ENCODE results near the gene THADA. TPM values are rescaled to one million over a fixed set of nuclear protein-coding genes. Genes with fewer than 3 reads are reported as not detected.

THADA gene
- total RNA-seq, 1 experiment from 2014 or later, result 35.7 TPM

- Histone ChIP-seq H3K27me3 (no peaks in the 10 kb centered on the region), H3K4me1 (peaks cover 57% of the 10 kb centered on the region), H3K27ac (no peak overlapping the region), H3K36me3 (no peaks in the 10 kb centered on the region), H3K9me3 (replicated peaks) (no peaks in the 10 kb centered on the region), H3K4me3 (no peak overlapping the region)
- DNase-seq, result no peak
Measured at GRCh38 chr2:43347746-43348145, 248.1 kb downstream of the THADA start.

GRCh38 chr2:43346602-43347567 lies 249.0 kb downstream of the THADA start:
- no peak for DNase-seq
- no peak overlapping the region for H3K4me3 ChIP-seq
- no peaks in the 10 kb centered on the region for H3K27me3 ChIP-seq
- peaks cover 57% of the 10 kb centered on the region for H3K4me1 ChIP-seq
- H3K27ac ChIP-seq, result no peak overlapping the region
- no peaks in the 10 kb centered on the region for H3K9me3 ChIP-seq (replicated peaks)
- no peaks in the 10 kb centered on the region for H3K36me3 ChIP-seq

GRCh38 chr2:43345872-43346271 lies 250.0 kb downstream of the THADA start:
- H3K27ac ChIP-seq, result peak overlapping the region; percentile 53; the same call in 1 of the 2 replicates
- no peak for DNase-seq

GRCh38 chr2:43345391-43345813 lies 250.4 kb downstream of the THADA start:
- peak overlapping the region; percentile 53 for H3K27ac ChIP-seq
- H3K36me3 ChIP-seq, result no peaks in the 10 kb centered on the region
- H3K9me3 ChIP-seq (replicated peaks), result no peaks in the 10 kb centered on the region
- no peak overlapping the region for H3K4me3 ChIP-seq
- H3K4me1 ChIP-seq, result peaks cover 62% of the 10 kb centered on the region
- no peaks in the 10 kb centered on the region for H3K27me3 ChIP-seq
- peak; percentile 90 to 94 for DNase-seq

More at GRCh38 chr2:43345872-43346271, 250.0 kb downstream of the THADA start:
- no peaks in the 10 kb centered on the region for H3K9me3 ChIP-seq (replicated peaks)
- H3K4me3 ChIP-seq, result no peak overlapping the region
- no peaks in the 10 kb centered on the region for H3K36me3 ChIP-seq
- peaks cover 62% of the 10 kb centered on the region for H3K4me1 ChIP-seq
- no peaks in the 10 kb centered on the region for H3K27me3 ChIP-seq

GRCh38 chr2:43344868-43345373 lies 250.9 kb downstream of the THADA start:
- Histone ChIP-seq H3K36me3 (no peaks in the 10 kb centered on the region), H3K4me1 (peaks cover 62% of the 10 kb centered on the region), H3K4me3 (no peak overlapping the region), H3K9me3 (replicated peaks) (no peaks in the 10 kb centered on the region), H3K27ac (peak overlapping the region; percentile 53), H3K27me3 (no peaks in the 10 kb centered on the region)
- DNase-seq, result no peak

- Histone ChIP-seq H3K27ac (peak overlapping the region; percentile 53), H3K9me3 (replicated peaks) (no peaks in the 10 kb centered on the region), H3K4me3 (no peak overlapping the region), H3K4me1 (peaks cover 56% of the 10 kb centered on the region), H3K36me3 (no peaks in the 10 kb centered on the region), H3K27me3 (no peaks in the 10 kb centered on the region)
- DNase-seq, result peak; percentile 62 to 76
Measured at GRCh38 chr2:43343573-43344304, 252.1 kb downstream of the THADA start.

- Histone ChIP-seq H3K4me3 (no peak overlapping the region), H3K27ac (no peak overlapping the region), H3K36me3 (no peaks in the 10 kb centered on the region), H3K9me3 (replicated peaks) (no peaks in the 10 kb centered on the region), H3K27me3 (no peaks in the 10 kb centered on the region), H3K4me1 (peaks cover 56% of the 10 kb centered on the region)
- DNase-seq, result no peak
Measured at GRCh38 chr2:43341959-43342757, 253.7 kb downstream of the THADA start.

- Histone ChIP-seq H3K4me3 (no peak overlapping the region), H3K36me3 (no peaks in the 10 kb centered on the region), H3K27me3 (no peaks in the 10 kb centered on the region), H3K4me1 (peaks cover 51% of the 10 kb centered on the region), H3K9me3 (replicated peaks) (no peaks in the 10 kb centered on the region), H3K27ac (peak overlapping the region; percentile 43; the same call in 1 of the 2 replicates)
- peak; percentile 64 to 81 for DNase-seq
Measured at GRCh38 chr2:43340945-43341356, 254.9 kb downstream of the THADA start.

- H3K36me3 ChIP-seq, result no peaks in the 10 kb centered on the region
- no peaks in the 10 kb centered on the region for H3K27me3 ChIP-seq
- no peak for DNase-seq
- peaks cover 44% of the 10 kb centered on the region for H3K4me1 ChIP-seq
- no peak overlapping the region for H3K4me3 ChIP-seq
- H3K9me3 ChIP-seq (replicated peaks), result no peaks in the 10 kb centered on the region
- no peak overlapping the region; the same call in 1 of the 2 replicates for H3K27ac ChIP-seq
Measured at GRCh38 chr2:43340066-43340465, 255.8 kb downstream of the THADA start.

- Histone ChIP-seq H3K9me3 (replicated peaks) (no peaks in the 10 kb centered on the region), H3K4me1 (peaks cover 26% of the 10 kb centered on the region), H3K27me3 (no peaks in the 10 kb centered on the region), H3K4me3 (peak overlapping the region; percentile 15), H3K27ac (peak overlapping the region; percentile 47), H3K36me3 (no peaks in the 10 kb centered on the region)
- DNase-seq, result peak; percentile 52 to 77
Measured at GRCh38 chr2:43333656-43334144, 262.1 kb downstream of the THADA start.

- peak overlapping the region; percentile 15 for H3K4me3 ChIP-seq
- peaks cover 26% of the 10 kb centered on the region for H3K4me1 ChIP-seq
- H3K9me3 ChIP-seq (replicated peaks), result no peaks in the 10 kb centered on the region
- H3K27me3 ChIP-seq, result no peaks in the 10 kb centered on the region
- peak overlapping the region; percentile 47 for H3K27ac ChIP-seq
- no peaks in the 10 kb centered on the region for H3K36me3 ChIP-seq
- DNase-seq, result no peak
Measured at GRCh38 chr2:43333101-43333655, 262.7 kb downstream of the THADA start.

GRCh38 chr2:43332653-43333052 lies 263.2 kb downstream of the THADA start:
- Histone ChIP-seq H3K36me3 (no peaks in the 10 kb centered on the region), H3K27me3 (no peaks in the 10 kb centered on the region), H3K4me1 (peaks cover 26% of the 10 kb centered on the region), H3K4me3 (no peak overlapping the region), H3K9me3 (replicated peaks) (no peaks in the 10 kb centered on the region), H3K27ac (no peak overlapping the region)
- DNase-seq, result no peak

GRCh38 chr2:43331422-43331821 lies 264.4 kb downstream of the THADA start:
- H3K4me1 ChIP-seq, result peaks cover 37% of the 10 kb centered on the region
- no peaks in the 10 kb centered on the region for H3K36me3 ChIP-seq
- H3K27me3 ChIP-seq, result no peaks in the 10 kb centered on the region
- no peak for DNase-seq
- no peak overlapping the region for H3K27ac ChIP-seq
- no peak overlapping the region for H3K4me3 ChIP-seq
- no peaks in the 10 kb centered on the region for H3K9me3 ChIP-seq (replicated peaks)

GRCh38 chr2:43329637-43330036 lies 266.2 kb downstream of the THADA start:
- DNase-seq, result peak in 1 of 2 experiments; percentile 54
- H3K27me3 ChIP-seq, result no peaks in the 10 kb centered on the region
- H3K4me3 ChIP-seq, result no peak overlapping the region
- H3K27ac ChIP-seq, result no peak overlapping the region
- H3K4me1 ChIP-seq, result peaks cover 51% of the 10 kb centered on the region
- no peaks in the 10 kb centered on the region for H3K9me3 ChIP-seq (replicated peaks)
- no peaks in the 10 kb centered on the region for H3K36me3 ChIP-seq

Data from SJCRH30 (cell line).